A549 (cell line): ENCODE data around the gene ADGRL3. TPM values are rescaled to one million over a fixed set of nuclear protein-coding genes. Genes with fewer than 3 reads are reported as not detected.

ENCODE experiments used
- ATAC-seq, 2 experiments: fragments of 200-7000 bp in 1 of 2; fragments of >200 bp in 1 of 2; cut with Nextera tagmentation in 1 of 2; cut with Tn5 transposase in 1 of 2; 3 replicates each; pipeline versions ENCODE4 v1.8.0 to v1.9.1; 2018 to 2020; ENCODE audit warnings: mild to moderate bottlenecking in 1 of 2, moderate library complexity in 1 of 2
- CTCF ChIA-PET: fragments of 300-600 bp; sonication (Branson Sonifier 250); formaldehyde crosslinking; extraction: SDS; loops from one replicate; lab custom pipeline; 2021; ENCODE audit warnings: antibody characterized with exemption, inconsistent platforms; lab: Yijun Ruan, JAX
- POLR2A ChIA-PET: fragments of 350-600 bp; formaldehyde crosslinking; extraction: SDS; loops from one replicate; lab custom pipeline; 2021; ENCODE audit warnings: antibody characterized with exemption, inconsistent platforms; lab: Yijun Ruan, JAX
- DNase-seq, 2 experiments: peaks; one replicate each; pipeline versions ENCODE4 v3.0.0 to v3.0.0-alpha.2; 2011 to 2016; ENCODE audit warnings: low read depth in 1 of 2, low spot score in 1 of 2
- FAIRE-seq: peaks from 2 replicates; lab custom pipeline; 2011; peaks lifted over from hg19 to GRCh38; lab: Jason Lieb, UNC
- H3K27ac ChIP-seq, 2 experiments: fragments of >200 bp; sonication (Bioruptor Twin); formaldehyde crosslinking; 3 replicates each; pipeline ENCODE4 v1.5.1; 2016 to 2017
- H3K4me1 ChIP-seq: fragments of >200 bp; sonication (Bioruptor Twin); formaldehyde crosslinking; 3 replicates; pipeline ENCODE4 v1.6.1; 2016
- H3K4me2 ChIP-seq: fragments of >200 bp; sonication (Bioruptor Twin); formaldehyde crosslinking; 3 replicates; pipeline ENCODE4 v1.6.1; 2016
- H3K4me3 ChIP-seq: fragments of >200 bp; sonication (Bioruptor Twin); formaldehyde crosslinking; 3 replicates; pipeline ENCODE4 v1.5.1; 2016
- H3K9me3 ChIP-seq: fragments of >200 bp; sonication (Bioruptor Twin); formaldehyde crosslinking; 3 replicates; pipeline ENCODE4 v1.6.1; 2016
- ATOH8 ChIP-seq: fragments of 250-450 bp; sonication (Bioruptor Pico); IDR thresholded peaks from 2 replicates; pipeline ENCODE4 v1.5.0; 2020; ENCODE audit warnings: low read depth, mild to moderate bottlenecking, moderate library complexity
- BCL3 ChIP-seq: fragments of >200 bp; sonication (Bioruptor Twin); formaldehyde crosslinking; IDR thresholded peaks from 3 replicates; pipeline ENCODE4 v1.6.1; 2016
- CBX2 ChIP-seq: fragments of 200-600 bp; sonication (generic); IDR thresholded peaks from 2 replicates; pipeline ENCODE4 v1.6.1; 2016; ENCODE audit warnings: low read depth, mild to moderate bottlenecking, borderline replicate concordance
- CBX8 ChIP-seq: fragments of 200-600 bp; sonication (generic); IDR thresholded peaks from 2 replicates; pipeline ENCODE4 v1.6.1; 2016
- CTCF ChIP-seq: fragments of >200 bp; sonication (Bioruptor Twin); formaldehyde crosslinking; IDR thresholded peaks from 3 replicates; pipeline ENCODE4 v1.5.1; 2016
- EHMT2 ChIP-seq: fragments of 200-600 bp; sonication (generic); IDR thresholded peaks from 2 replicates; pipeline ENCODE4 v1.6.1; 2016; ENCODE audit warnings: antibody characterized with exemption, low read depth, mild to moderate bottlenecking, moderate library complexity
- EP300 ChIP-seq, 2 experiments: fragments of >200 bp; sonication (Bioruptor Twin); formaldehyde crosslinking; IDR thresholded peaks; 2 replicates in 1 of 2; 3 replicates in 1 of 2; pipeline ENCODE4 v1.6.1; 2016 to 2017
- FOSL2 ChIP-seq, 2 experiments: fragments of 450-650 bp in 1 of 2; fragments of >200 bp in 1 of 2; sonication (Bioruptor Twin) in 1 of 2; formaldehyde crosslinking; IDR thresholded peaks; 2 replicates each; pipeline versions ENCODE4 v1.5.0 to v1.6.1; 2016 to 2020; ENCODE audit warnings: mild to moderate bottlenecking in 1 of 2, moderate library complexity in 1 of 2
- FOXS1 ChIP-seq: fragments of 250-450 bp; sonication (Bioruptor Pico); IDR thresholded peaks from 2 replicates; pipeline ENCODE4 v1.5.0; 2020; ENCODE audit warnings: mild to moderate bottlenecking, moderate library complexity
- GATA3 ChIP-seq: IDR thresholded peaks from 2 replicates; pipeline ENCODE4 v1.6.1; 2012; ENCODE audit warnings: borderline replicate concordance
- HES2 ChIP-seq: fragments of >200 bp; sonication (Bioruptor Twin); formaldehyde crosslinking; IDR thresholded peaks from 2 replicates; pipeline ENCODE4 v1.6.1; 2016
- HMGXB4 ChIP-seq: fragments of 250-450 bp; sonication (Bioruptor Pico); IDR thresholded peaks from 2 replicates; pipeline ENCODE4 v1.5.0; 2021; ENCODE audit warnings: mild to moderate bottlenecking, moderate library complexity, borderline replicate concordance
- HOXB13 ChIP-seq: fragments of 250-450 bp; sonication (Bioruptor Pico); IDR thresholded peaks from 2 replicates; pipeline ENCODE4 v1.5.0; 2020; ENCODE audit warnings: low read depth, mild to moderate bottlenecking, moderate library complexity
- KDM1A ChIP-seq: fragments of 200-600 bp; sonication (generic); IDR thresholded peaks from 2 replicates; pipeline ENCODE4 v1.6.1; 2016; ENCODE audit warnings: low read depth, mild to moderate bottlenecking
- MAFK ChIP-seq: fragments of 450-650 bp; IDR thresholded peaks from 2 replicates; pipeline ENCODE4 v1.6.1; 2014; ENCODE audit not compliant: partially characterized antibody
- MYC ChIP-seq: IDR thresholded peaks from 2 replicates; pipeline ENCODE4 v1.6.1; 2012; ENCODE audit warnings: mild to moderate bottlenecking, inconsistent platforms, low read length, improper control_type of control experiment, borderline replicate concordance
- NFE2L2 ChIP-seq: fragments of 150-350 bp; conservative IDR thresholded peaks from 2 replicates; pipeline ENCODE4 v1.6.1; 2014; ENCODE audit warnings: low read length
- POLR2A ChIP-seq: IDR thresholded peaks from 2 replicates; pipeline ENCODE4 v1.6.1; 2012; ENCODE audit warnings: mild to moderate bottlenecking, low read length
- POLR2AphosphoS2 ChIP-seq: conservative IDR thresholded peaks from 2 replicates; pipeline ENCODE4 v1.6.1; 2012; ENCODE audit warnings: low read length, improper control_type of control experiment, inconsistent platforms
- RARB ChIP-seq: fragments of 250-450 bp; sonication (Bioruptor Pico); IDR thresholded peaks from 2 replicates; pipeline ENCODE4 v1.8.0; 2021; ENCODE audit warnings: mild to moderate bottlenecking, moderate library complexity
- RCOR1 ChIP-seq: fragments of 150-350 bp; IDR thresholded peaks from 2 replicates; pipeline ENCODE4 v1.6.1; 2014; ENCODE audit warnings: antibody characterized with exemption, low read length, low read depth
- SMC3 ChIP-seq: fragments of >200 bp; sonication (Bioruptor Twin); formaldehyde crosslinking; IDR thresholded peaks from 3 replicates; pipeline ENCODE4 v1.6.1; 2018; ENCODE audit warnings: inconsistent platforms
- SREBF2 ChIP-seq: fragments of 450-650 bp; IDR thresholded peaks from 2 replicates; pipeline ENCODE4 v1.6.1; 2014; ENCODE audit warnings: mild to moderate bottlenecking, moderate library complexity
- ZC3H11A ChIP-seq: fragments of 450-650 bp; IDR thresholded peaks from 2 replicates; pipeline ENCODE4 v1.6.1; 2014; ENCODE audit warnings: antibody characterized with exemption, mild to moderate bottlenecking
- ZNF302 ChIP-seq: fragments of 250-450 bp; sonication (Bioruptor Pico); IDR thresholded peaks from 2 replicates; pipeline ENCODE4 v1.9.0; 2021; ENCODE audit warnings: inconsistent platforms, mild to moderate bottlenecking, moderate library complexity
- WGBS: methylation state at CpG from one replicate; pipeline ENCODE4 v1.1.6; 2017; ENCODE audit errors: missing lambda C conversion rate; 5-methylcytosine and 5-hydroxymethylcytosine counted together
- polyA plus RNA-seq, 4 experiments: library from polyadenylated mRNA; depleted of rRNA in 3 of 4; stranded (reverse); fragments of >200 nt; fragmentation: RNase III in 1 of 4; extraction: RNeasy Plus Mini Kit Qiagen cat#74134 plus additional on column Dnase treatment in 1 of 4; gene quantifications; 2 replicates in 3 of 4; 3 replicates in 1 of 4; pipeline ENCODE4 v1.2.3, GENCODE V29; 2011 to 2017

The ADGRL3 gene
- polyA plus RNA-seq, 2 of the 4 experiments (the other 2 are of a cell fraction): 0.05 to 0.12 TPM

- ATAC-seq: no peak
- no peak overlapping the region for H3K4me3 ChIP-seq
- ChIA-PET POLR2A (no interaction called here), CTCF (no interaction called here)
- DNase-seq: no peak
- H3K4me2 ChIP-seq: no peak overlapping the region
- H3K9me3 ChIP-seq: no peaks in the 10 kb centered on the region
- H3K4me1 ChIP-seq: no peaks in the 10 kb centered on the region
- TF ChIP-seq EHMT2 (no peak), KDM1A (no peak)
- FAIRE-seq: no peak
- H3K27ac ChIP-seq: no peak overlapping the region
- WGBS: 40% methylated on average over 3 of the region's 3 CpGs
Observed at GRCh38 chr4:62015043-62015739, 815.1 kb downstream of the ADGRL3 start.

- Histone ChIP-seq H3K4me3 (no peak overlapping the region), H3K4me1 (no peaks in the 10 kb centered on the region), H3K4me2 (no peak overlapping the region), H3K27ac (no peak overlapping the region), H3K9me3 (no peaks in the 10 kb centered on the region)
- TF ChIP-seq FOSL2 (IDR thresholded peaks at IDR 0.05): no peak
- TF ChIP-seq FOSL2 (CRISPR knock-in tag; IDR thresholded peaks at IDR 0.05): no peak
- no peak for TF ChIP-seq HOXB13
- no peak for TF ChIP-seq GATA3
- no peak for TF ChIP-seq FOXS1 (CRISPR knock-in tag)
- TF ChIP-seq ATOH8: no peak
- TF ChIP-seq SMC3: no peak
- no peak for TF ChIP-seq MYC
- TF ChIP-seq POLR2AphosphoS2: no peak
- no peak for TF ChIP-seq HES2
- POLR2A ChIA-PET: no interaction called here
- DNase-seq (no peak), ATAC-seq (no peak), FAIRE-seq (no peak)
- 41% methylated on average over 4 of the region's 4 CpGs for WGBS
- CTCF ChIA-PET: no interaction called here
Observed at GRCh38 chr4:62018537-62018936, 818.4 kb downstream of the ADGRL3 start.

- POLR2A ChIA-PET: no interaction called here
Observed at GRCh38 chr4:62023633-62024032, 823.5 kb downstream of the ADGRL3 start.

GRCh38 chr4:62028745-62029144 lies 828.6 kb downstream of the ADGRL3 start:
- Histone ChIP-seq H3K9me3 (no peaks in the 10 kb centered on the region), H3K4me1 (no peaks in the 10 kb centered on the region), H3K27ac (no peak overlapping the region), H3K4me3 (no peak overlapping the region), H3K4me2 (no peak overlapping the region)
- no peak for DNase-seq
- POLR2A ChIA-PET: no interaction called here
- CTCF ChIA-PET: no interaction called here
- 6% methylated on average over 2 of the region's 2 CpGs for WGBS
- no peak for ATAC-seq
- no peak for FAIRE-seq
- no peak for TF ChIP-seq RARB (CRISPR knock-in tag)
- no peak for TF ChIP-seq RCOR1
- TF ChIP-seq CBX8: no peak
- TF ChIP-seq SREBF2: no peak
- no peak for TF ChIP-seq HOXB13
- no peak for TF ChIP-seq EP300 (IDR thresholded peaks at IDR 0.05)
- no peak for TF ChIP-seq CTCF
- TF ChIP-seq POLR2A: no peak
- TF ChIP-seq ZC3H11A: no peak
- TF ChIP-seq FOSL2 (IDR thresholded peaks at IDR 0.05): no peak
- no peak for TF ChIP-seq FOSL2 (CRISPR knock-in tag; IDR thresholded peaks at IDR 0.05)
- no peak for TF ChIP-seq ZNF302 (CRISPR knock-in tag)
- no peak for TF ChIP-seq HMGXB4 (CRISPR knock-in tag)

More at GRCh38 chr4:62023633-62024032, 823.5 kb downstream of the ADGRL3 start:
- 4% methylated on average over 3 of the region's 3 CpGs for WGBS
- DNase-seq (no peak), ATAC-seq (no peak), FAIRE-seq (no peak)
- no peak overlapping the region for H3K4me2 ChIP-seq
- TF ChIP-seq BCL3 (no peak), CBX2 (no peak), ZC3H11A (no peak), GATA3 (no peak), MAFK (no peak), RCOR1 (no peak), NFE2L2 (no peak), SMC3 (no peak)
- no peak overlapping the region for H3K27ac ChIP-seq
- H3K4me3 ChIP-seq: no peak overlapping the region
- no peaks in the 10 kb centered on the region for H3K9me3 ChIP-seq
- H3K4me1 ChIP-seq: no peaks in the 10 kb centered on the region
- CTCF ChIA-PET: no interaction called here
